SK-N-SH treated with all-trans-retinoic acid at 6 μM for 48 hours (cell line): ENCODE measurements around the gene GNA14.
A peak's percentile ranks its signal among the peaks of the same experiment; 100 is the strongest.

ENCODE experiments used
- ARNTL ChIP-seq: fragments of 450-650 bp; formaldehyde crosslinking; IDR thresholded peaks from 2 replicates; pipeline ENCODE4 v1.5.0; 2020; ENCODE audit warnings: low read depth, mild to moderate bottlenecking, moderate library complexity, borderline replicate concordance
- CREB5 ChIP-seq: fragments of 250-450 bp; sonication (Bioruptor Pico); IDR thresholded peaks from 2 replicates; pipeline ENCODE4 v1.5.1; 2020; ENCODE audit warnings: low read depth, mild to moderate bottlenecking, moderate library complexity
- CSDC2 ChIP-seq: fragments of 250-450 bp; sonication (Bioruptor Pico); IDR thresholded peaks from 2 replicates; pipeline ENCODE4 v1.5.0; 2020; ENCODE audit warnings: mild to moderate bottlenecking, moderate library complexity
- PPARA ChIP-seq: fragments of 250-450 bp; sonication (Bioruptor Pico); IDR thresholded peaks from 2 replicates; pipeline ENCODE4 v1.5.0; 2020; ENCODE audit warnings: mild to moderate bottlenecking, borderline replicate concordance
- TCF4 ChIP-seq: fragments of 250-450 bp; sonication (Bioruptor Pico); IDR thresholded peaks from 2 replicates; pipeline ENCODE4 v1.8.0; 2021; ENCODE audit warnings: mild to moderate bottlenecking, moderate library complexity, borderline replicate concordance
- ZC3H10 ChIP-seq: fragments of 250-450 bp; sonication (Bioruptor Pico); IDR thresholded peaks from 2 replicates; pipeline ENCODE4 v1.5.1; 2021; ENCODE audit warnings: mild to moderate bottlenecking, moderate library complexity
- ZFP3 ChIP-seq: fragments of 250-450 bp; sonication (Bioruptor Pico); IDR thresholded peaks from 2 replicates; pipeline ENCODE4 v1.5.0; 2020; ENCODE audit warnings: mild to moderate bottlenecking, moderate library complexity
- ZNF565 ChIP-seq: fragments of 450-650 bp; formaldehyde crosslinking; conservative IDR thresholded peaks from 2 replicates; pipeline ENCODE4 v1.5.0; 2020; ENCODE audit warnings: low read depth, mild to moderate bottlenecking, moderate library complexity
- TF ChIP-seq, protein P1 (sequence below): fragments of 250-450 bp; sonication (Bioruptor Pico); IDR thresholded peaks from 2 replicates; pipeline ENCODE4 v1.8.0; 2021; ENCODE audit warnings: low read depth, mild to moderate bottlenecking, moderate library complexity, borderline replicate concordance

DNA sequence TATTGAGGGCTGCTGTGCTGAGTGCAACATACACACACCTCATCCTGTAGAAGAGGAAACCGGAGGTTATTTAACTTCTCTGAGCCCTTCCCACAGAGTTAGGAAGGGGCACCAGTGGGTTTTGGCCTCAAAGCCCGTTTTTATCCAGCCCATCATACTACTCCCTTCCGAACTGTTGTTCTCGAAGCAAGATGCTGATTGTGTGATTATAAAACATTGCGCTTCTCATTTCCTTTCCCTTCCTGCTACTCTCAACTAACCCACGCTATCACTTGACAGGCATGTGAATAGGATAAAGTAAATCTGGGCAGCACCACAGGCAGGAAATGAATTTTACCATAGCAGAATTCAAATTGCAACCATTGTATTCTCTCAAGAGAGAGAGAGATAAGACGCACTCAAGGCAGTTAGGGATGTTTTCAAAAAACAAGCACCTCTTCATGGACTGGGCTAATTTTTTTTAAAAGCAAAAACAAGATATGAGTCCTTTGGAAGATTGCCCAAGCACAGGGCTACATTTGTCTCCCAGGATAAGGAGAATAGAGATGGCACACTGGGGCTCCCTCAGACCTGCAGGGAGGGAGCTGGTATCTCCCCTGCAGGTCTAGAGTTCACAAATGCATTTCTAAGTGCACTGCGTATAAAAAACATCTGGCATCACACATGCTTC is 52.6 kb downstream of the GNA14 start:
- TF ChIP-seq CREB5 (CRISPR knock-in tag) = no peak
- TF ChIP-seq ARNTL (CRISPR knock-in tag) = no peak
- 0 out of 2 replicates have a peak, but pooled peaks have one; percentile 3 for TF ChIP-seq ZNF565
- TF ChIP-seq CSDC2 (CRISPR knock-in tag) = no peak
- 0 out of 2 replicates have a peak, but pooled peaks have one; percentile 68 for TF ChIP-seq ZFP3 (CRISPR knock-in tag)
- TF ChIP-seq TCF4 (CRISPR knock-in tag) = peak; percentile 82
- TF ChIP-seq, protein P1, sequence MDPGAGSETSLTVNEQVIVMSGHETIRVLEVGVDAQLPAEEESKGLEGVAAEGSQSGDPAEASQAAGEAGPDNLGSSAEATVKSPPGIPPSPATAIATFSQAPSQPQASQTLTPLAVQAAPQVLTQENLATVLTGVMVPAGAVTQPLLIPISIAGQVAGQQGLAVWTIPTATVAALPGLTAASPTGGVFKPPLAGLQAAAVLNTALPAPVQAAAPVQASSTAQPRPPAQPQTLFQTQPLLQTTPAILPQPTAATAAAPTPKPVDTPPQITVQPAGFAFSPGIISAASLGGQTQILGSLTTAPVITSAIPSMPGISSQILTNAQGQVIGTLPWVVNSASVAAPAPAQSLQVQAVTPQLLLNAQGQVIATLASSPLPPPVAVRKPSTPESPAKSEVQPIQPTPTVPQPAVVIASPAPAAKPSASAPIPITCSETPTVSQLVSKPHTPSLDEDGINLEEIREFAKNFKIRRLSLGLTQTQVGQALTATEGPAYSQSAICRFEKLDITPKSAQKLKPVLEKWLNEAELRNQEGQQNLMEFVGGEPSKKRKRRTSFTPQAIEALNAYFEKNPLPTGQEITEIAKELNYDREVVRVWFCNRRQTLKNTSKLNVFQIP = no peak
- TF ChIP-seq PPARA = no peak
- TF ChIP-seq ZC3H10 (CRISPR knock-in tag) = no peak
